ENCODE results near the gene TSSK1B. TPM values are rescaled to one million over a fixed set of nuclear protein-coding genes. Genes with fewer than 3 reads are reported as not detected.

The TSSK1B gene
- total and polyA plus RNA-seq, 2 of the 8 experiments (the other 6 are each of a cell fraction or from before 2014, with no cell fraction given), result 0.05 TPM; not detected in 1

- ChIA-PET CTCF (ENCODE audit: partially characterized antibody) (interaction anchor here (1.0 to 1.2 kb wide), 2 partner anchors 82 to 371 kb away, joined by 3 read pairs; partner anchors contain the start of gene MCC), POLR2A (ENCODE audit: partially characterized antibody) (no interaction called here)
- Histone ChIP-seq H3K56ac (replicated peaks; ENCODE audit: insufficient read length, low read depth, low read length) (no peak overlapping the region), H2BK5ac (ENCODE audit: low read depth, low read length) (no peak overlapping the region), H4K8ac (ENCODE audit: extremely low read depth, insufficient read depth, low read length) (no peak overlapping the region), H3K23me2 (ENCODE audit: low read depth, low read length) (no peaks in the 10 kb centered on the region), H3K18ac (ENCODE audit: extremely low read depth, low read length) (no peak overlapping the region), H3K4ac (replicated peaks; ENCODE audit: insufficient read length, low read depth, low read length) (no peak overlapping the region), H2AFZ (ENCODE audit: low read length) (no peak overlapping the region), H3K23ac (ENCODE audit: insufficient read length) (no peak overlapping the region), H2BK20ac (ENCODE audit: low read length) (no peak overlapping the region), H3K79me2 (ENCODE audit: control insufficient read depth in 1 of 2, insufficient read depth in 2 of 2, low read length in 2 of 2) (no peaks in the 10 kb centered on the region), H3K4me3 (ENCODE audit: extremely low read depth in 1 of 4, insufficient read depth in 2 of 4, low read depth in 3 of 4, low read length in 4 of 4) (no peak overlapping the region), H3K79me1 (ENCODE audit: low read depth, low read length) (no peaks in the 10 kb centered on the region), H3K9ac (replicated peaks in 1 of 4; ENCODE audit: extremely low read depth in 1 of 4, low read depth in 3 of 4, low read length in 3 of 4) (no peak overlapping the region), H3K4me2 (ENCODE audit: insufficient read depth in 1 of 2, low read depth in 2 of 2, low read length in 2 of 2) (no peak overlapping the region), H3K36me3 (ENCODE audit: control insufficient read depth in 2 of 4, insufficient read depth in 4 of 4, low read length in 3 of 4) (no peaks in the 10 kb centered on the region), H4K20me1 (replicated peaks in 1 of 2; ENCODE audit: control insufficient read depth in 1 of 2, insufficient read depth in 2 of 2, low read length in 2 of 2) (no peaks in the 10 kb centered on the region), H2BK120ac (replicated peaks; ENCODE audit: low read depth, low read length) (no peak overlapping the region), H3K14ac (ENCODE audit: insufficient read length) (no peak overlapping the region), H3K27ac (ENCODE audit: low read depth, low read length) (no peak overlapping the region), H2BK15ac (ENCODE audit: low read length) (no peak overlapping the region), H3K4me1 (replicated peaks in 1 of 4; ENCODE audit: control insufficient read depth in 3 of 4, insufficient read depth in 4 of 4, low read length in 3 of 4) (no peaks in the 10 kb centered on the region), H4K91ac (replicated peaks; ENCODE audit: insufficient read length, low read length) (no peak overlapping the region), H2AK5ac (ENCODE audit: low read depth, low read length) (no peak overlapping the region), H4K5ac (ENCODE audit: insufficient read length, low read depth, low read length) (no peak overlapping the region), H2BK12ac (ENCODE audit: low read depth, low read length) (no peak overlapping the region), H3K27me3 (replicated peaks in 1 of 4; ENCODE audit: control insufficient read depth in 3 of 4, extremely low read depth in 1 of 4, insufficient read depth in 3 of 4, low read length in 3 of 4) (no peaks in the 10 kb centered on the region), H3K9me3 (ENCODE audit: insufficient read depth in 2 of 2, low read depth in 1 of 2, low read length in 1 of 2) (no peaks in the 10 kb centered on the region)
- FAIRE-seq, result no peak
- 93% methylated on average over 6 of the region's 6 CpGs; no CpG with 5 or more reads in 1 of the 2 experiments for WGBS, 2 experiments (ENCODE audit: extremely low coverage in 1 of 2, insufficient coverage in 1 of 2, insufficient read length in 1 of 2, insufficient replicate concordance in 2 of 2, low coverage in 1 of 2, low lambda C conversion rate in 2 of 2, missing lambda C conversion rate in 1 of 2)
- DNase-seq (ENCODE audit: low read depth in 1 of 2, low spot score in 2 of 2), result no peak
- TF ChIP-seq EZH2 (IDR thresholded peaks at IDR 0.05; ENCODE audit: low read depth, low read length, severe bottlenecking) (no peak), EP300 (IDR thresholded peaks at IDR 0.05; ENCODE audit: borderline replicate concordance in 1 of 2, low read depth in 2 of 2, low read length in 2 of 2) (no peak), BACH1 (IDR thresholded peaks at IDR 0.05; ENCODE audit: low read length) (no peak)
These were observed 29.3 kb downstream of the TSSK1B start for GRCh38 chr5:113405530-113405929.
